ENCODE data around the gene SIGLEC11.
"Not testable (repeated sequence)": the region's sequence is repeated elsewhere in the genome, so short reads cannot be mapped to it uniquely, and the experiment has no call there.

Gene SIGLEC11

GRCh38 chr19:49929611-49930482, 31.1 kb downstream of the SIGLEC11 start:
- H3K27ac ChIP-seq, result peak overlapping the region; percentile 96
- no peak for TF ChIP-seq CTCF (IDR thresholded peaks at IDR 0.05)
- no peak for TF ChIP-seq ZFX (IDR thresholded peaks at IDR 0.05; ENCODE audit: borderline replicate concordance)

- peak within 1 kb of the TSS; percentile 96 for H3K27ac ChIP-seq
- TF ChIP-seq ZFX (IDR thresholded peaks at IDR 0.05; ENCODE audit: borderline replicate concordance), result no peak
These were observed 31.8 kb downstream of the SIGLEC11 start, which contains the start of the genes ATF5 and NUP62 for GRCh38 chr19:49929121-49929610. TSS of gene ATF5 (plus strand) at chr19:49929205. CDS start at chr19:49930851, 1,646 bp downstream. TSS of gene NUP62 (minus strand) at chr19:49929504. CDS start at chr19:49909807, 19,697 bp downstream.

- no peak for TF ChIP-seq CTCF (IDR thresholded peaks at IDR 0.05)
- TF ChIP-seq ZFX (IDR thresholded peaks at IDR 0.05; ENCODE audit: borderline replicate concordance), result no peak
These were observed 33.3 kb downstream of the SIGLEC11 start for GRCh38 chr19:49927526-49928264.

GRCh38 chr19:49926515-49926914, 34.5 kb downstream of the SIGLEC11 start:
- no peak overlapping the region for H3K27ac ChIP-seq

More at GRCh38 chr19:49927526-49928264, 33.3 kb downstream of the SIGLEC11 start:
- H3K27ac ChIP-seq, result peak overlapping the region; percentile 96

GRCh38 chr19:49925486-49925885, 35.5 kb downstream of the SIGLEC11 start:
- no peak overlapping the region for H3K27ac ChIP-seq
- TF ChIP-seq ZFX (IDR thresholded peaks at IDR 0.05; ENCODE audit: borderline replicate concordance) (no peak), CTCF (IDR thresholded peaks at IDR 0.05) (no peak)

More at GRCh38 chr19:49926515-49926914, 34.5 kb downstream of the SIGLEC11 start:
- no peak for TF ChIP-seq ZFX (IDR thresholded peaks at IDR 0.05; ENCODE audit: borderline replicate concordance)
- TF ChIP-seq CTCF (IDR thresholded peaks at IDR 0.05), result no peak

GRCh38 chr19:49924881-49925210, 36.1 kb downstream of the SIGLEC11 start:
- not testable (repeated sequence) for H3K27ac ChIP-seq

- no peak for TF ChIP-seq CTCF (IDR thresholded peaks at IDR 0.05)
- no peak for TF ChIP-seq ZFX (IDR thresholded peaks at IDR 0.05; ENCODE audit: borderline replicate concordance)
- H3K27ac ChIP-seq, result no peak overlapping the region
These were observed 36.7 kb downstream of the SIGLEC11 start for GRCh38 chr19:49924004-49924880.
